ENCODE data around the gene RASL10B.

RASL10B gene

GRCh38 chr17:35723735-35724134 lies 7.7 kb upstream of the RASL10B start:
- DNase-seq, result no peak

- DNase-seq, result no peak
Observed at GRCh38 chr17:35725058-35725457, 6.4 kb upstream of the RASL10B start.

- no peak for DNase-seq
Observed at GRCh38 chr17:35725802-35726126, 5.7 kb upstream of the RASL10B start.

- peak in 1 of 2 experiments; percentile 21 for DNase-seq
Observed at GRCh38 chr17:35726127-35726952, 5.1 kb upstream of the RASL10B start.

GRCh38 chr17:35726953-35727460 lies 4.4 kb upstream of the RASL10B start:
- no peak for DNase-seq

- no peak for DNase-seq
Observed at GRCh38 chr17:35727635-35728034, 3.8 kb upstream of the RASL10B start.

- DNase-seq, result no peak
Observed at GRCh38 chr17:35728551-35728950, 2.9 kb upstream of the RASL10B start.

GRCh38 chr17:35729405-35729833 lies 2.0 kb upstream of the RASL10B start:
- no peak for DNase-seq

- DNase-seq, result no peak
Observed at GRCh38 chr17:35730400-35731005, 936 bp upstream of the RASL10B start.

- no peak for DNase-seq
Observed at GRCh38 chr17:35731917-35732805, 722 bp downstream of the RASL10B start.

- DNase-seq, result no peak
Observed at GRCh38 chr17:35732806-35733136, 1.3 kb downstream of the RASL10B start.

GRCh38 chr17:35733366-35733765 lies 1.9 kb downstream of the RASL10B start:
- no peak for DNase-seq

GRCh38 chr17:35734396-35734795 lies 3.0 kb downstream of the RASL10B start:
- no peak for DNase-seq

GRCh38 chr17:35735036-35735805 lies 3.8 kb downstream of the RASL10B start:
- DNase-seq, result no peak

GRCh38 chr17:35736236-35736635 lies 4.8 kb downstream of the RASL10B start:
- DNase-seq, result no peak

GRCh38 chr17:35738519-35739133 lies 7.2 kb downstream of the RASL10B start:
- no peak for DNase-seq

- no peak for DNase-seq
Observed at GRCh38 chr17:35740216-35740615, 8.8 kb downstream of the RASL10B start.

GRCh38 chr17:35740997-35741931 lies 9.8 kb downstream of the RASL10B start:
- DNase-seq, result peak; percentile 28 to 35

GRCh38 chr17:35742496-35742895 lies 11.1 kb downstream of the RASL10B start:
- DNase-seq, result no peak

GRCh38 chr17:35742896-35743477 lies 11.5 kb downstream of the RASL10B start:
- no peak for DNase-seq
